GM08714 (cell line): Measurements from ENCODE around the gene MBNL3.

Source experiments
- H3K4me3 ChIP-seq: fragments of 200-500 bp; sonication (Bioruptor generic); 2 replicates; pipeline ENCODE4 v1.5.1; 2014; ENCODE audit warnings: mild to moderate bottlenecking, low read length, inconsistent platforms
- ZNF274 ChIP-seq: IDR thresholded peaks from 2 replicates; pipeline ENCODE4 v1.6.1; 2012; ENCODE audit warnings: mild to moderate bottlenecking, low read depth, low read length

Gene MBNL3

GRCh38 chrX:132488819-132489577 lies at the start of gene MBNL3:
Gene MBNL3, minus strand, starts transcription at chrX:132489038. Its CDS starts 49,427 bp downstream, at chrX:132439611.
- TF ChIP-seq ZNF274, result no peak
- H3K4me3 ChIP-seq, result peak within 1 kb of the TSS; percentile 77

GRCh38 chrX:132533409-132533808 lies 44.6 kb upstream of the MBNL3 start:
- TF ChIP-seq ZNF274, result no peak

GRCh38 chrX:132532913-132533312 lies 44.1 kb upstream of the MBNL3 start:
- no peak for TF ChIP-seq ZNF274
- no peak overlapping the region for H3K4me3 ChIP-seq

More at GRCh38 chrX:132533409-132533808, 44.6 kb upstream of the MBNL3 start:
- H3K4me3 ChIP-seq, result no peak overlapping the region

- no peak overlapping the region for H3K4me3 ChIP-seq
- no peak for TF ChIP-seq ZNF274
These were observed 43.3 kb upstream of the MBNL3 start for GRCh38 chrX:132532097-132532496.

- H3K4me3 ChIP-seq, result no peak overlapping the region
- no peak for TF ChIP-seq ZNF274
These were observed 32.0 kb upstream of the MBNL3 start for GRCh38 chrX:132520792-132521191.

GRCh38 chrX:132520213-132520612 lies 31.4 kb upstream of the MBNL3 start:
- TF ChIP-seq ZNF274, result no peak
- no peak overlapping the region for H3K4me3 ChIP-seq

GRCh38 chrX:132518401-132518800 lies 29.6 kb upstream of the MBNL3 start:
- TF ChIP-seq ZNF274, result no peak
- no peak overlapping the region for H3K4me3 ChIP-seq

- no peak for TF ChIP-seq ZNF274
These were observed 20.0 kb upstream of the MBNL3 start for GRCh38 chrX:132508834-132509233.

GRCh38 chrX:132505116-132505515 lies 16.3 kb upstream of the MBNL3 start:
- TF ChIP-seq ZNF274, result no peak
- H3K4me3 ChIP-seq, result no peak overlapping the region

More at GRCh38 chrX:132508834-132509233, 20.0 kb upstream of the MBNL3 start:
- H3K4me3 ChIP-seq, result no peak overlapping the region

GRCh38 chrX:132504417-132504816 lies 15.6 kb upstream of the MBNL3 start:
- no peak overlapping the region for H3K4me3 ChIP-seq
- no peak for TF ChIP-seq ZNF274

- no peak for TF ChIP-seq ZNF274
- no peak overlapping the region for H3K4me3 ChIP-seq
These were observed 12.8 kb upstream of the MBNL3 start for GRCh38 chrX:132501606-132502005.

- H3K4me3 ChIP-seq, result no peak overlapping the region
- no peak for TF ChIP-seq ZNF274
These were observed 8.6 kb upstream of the MBNL3 start for GRCh38 chrX:132497432-132497831.

GRCh38 chrX:132493095-132493494 lies 4.3 kb upstream of the MBNL3 start:
- H3K4me3 ChIP-seq, result no peak overlapping the region
- no peak for TF ChIP-seq ZNF274

- no peak for TF ChIP-seq ZNF274
- 0 out of 2 replicates have a peak overlapping the region, but pooled peaks have one; percentile 15 for H3K4me3 ChIP-seq
These were observed 2.4 kb upstream of the MBNL3 start for GRCh38 chrX:132491191-132491590.

- TF ChIP-seq ZNF274, result no peak
- H3K4me3 ChIP-seq, result peak overlapping the region; percentile 77; the same call in 1 of the 2 replicates
These were observed 961 bp upstream of the MBNL3 start for GRCh38 chrX:132489578-132490419.
